Smooth muscle cell (in vitro differentiated cells): ENCODE results near the gene PLA2G3. TPM values are rescaled to one million over a fixed set of nuclear protein-coding genes. Genes with fewer than 3 reads are reported as not detected.

ENCODE experiments used
- DNase-seq: peaks from one replicate; lab custom pipeline; 2025; ENCODE audit not compliant: unreplicated experiment; lab: John Stamatoyannopoulos, UW
- H2AFZ ChIP-seq: fragments of 200-600 bp; sonication (generic); 2 replicates; pipeline ENCODE4 v1.6.0; 2016; ENCODE audit warnings: antibody characterized with exemption, low read depth, mild to moderate bottlenecking
- H3F3A ChIP-seq: fragments of 200-600 bp; sonication (generic); 2 replicates; pipeline ENCODE4 v1.6.0; 2017; ENCODE audit warnings: antibody characterized with exemption, low read depth
- H3K27ac ChIP-seq: fragments of 200-600 bp; sonication (generic); 2 replicates; pipeline ENCODE4 v1.5.1; 2016; ENCODE audit warnings: low read depth, mild to moderate bottlenecking
- H3K27me3 ChIP-seq: fragments of 200-600 bp; sonication (generic); 2 replicates; pipeline ENCODE4 v1.6.1; 2016; ENCODE audit warnings: low read depth, mild to moderate bottlenecking
- H3K36me3 ChIP-seq: fragments of 200-600 bp; sonication (generic); 2 replicates; pipeline ENCODE4 v1.5.1; 2016; ENCODE audit warnings: low read depth
- H3K4me1 ChIP-seq: fragments of 200-600 bp; sonication (generic); 2 replicates; pipeline ENCODE4 v1.5.1; 2016; ENCODE audit warnings: low read depth
- H3K4me2 ChIP-seq: fragments of 200-600 bp; sonication (generic); 2 replicates; pipeline ENCODE4 v1.6.0; 2016; ENCODE audit warnings: mild to moderate bottlenecking
- H3K4me3 ChIP-seq: fragments of 200-600 bp; sonication (generic); 2 replicates; pipeline ENCODE4 v1.5.1; 2016; ENCODE audit warnings: mild to moderate bottlenecking
- H3K79me2 ChIP-seq: fragments of 200-600 bp; sonication (generic); 2 replicates; pipeline ENCODE4 v1.6.0; 2016; ENCODE audit warnings: low read depth, mild to moderate bottlenecking
- H3K9ac ChIP-seq: fragments of 200-600 bp; sonication (generic); 2 replicates; pipeline ENCODE4 v1.6.0; 2016; ENCODE audit warnings: low read depth
- H3K9me3 ChIP-seq: fragments of 200-600 bp; sonication (generic); replicated peaks from 2 replicates; pipeline ENCODE4 v1.5.1; 2016; ENCODE audit warnings: low read depth
- H4K20me1 ChIP-seq: fragments of 200-600 bp; sonication (generic); 2 replicates; pipeline ENCODE4 v1.6.0; 2016; ENCODE audit warnings: low read depth
- CTCF ChIP-seq: fragments of 200-600 bp; sonication (generic); IDR thresholded peaks from 2 replicates; pipeline ENCODE4 v1.5.1; 2017; ENCODE audit warnings: borderline replicate concordance, mild to moderate bottlenecking, antibody characterized with exemption; ENCODE audit not compliant: insufficient read depth, poor library complexity, severe bottlenecking
- WGBS: methylation state at CpG from one replicate; pipeline ENCODE4 v1.1.7; 2016; ENCODE audit warnings: low lambda C conversion rate; 5-methylcytosine and 5-hydroxymethylcytosine counted together
- polyA plus RNA-seq: library from polyadenylated mRNA; unstranded; fragments of >200 nt; fragmentation: Nextera tagmentation; extraction: Ambion mirVana; gene quantifications from 2 replicates; pipeline ENCODE4 v1.2.1, GENCODE V29; 2016
- total RNA-seq: library from RNA; depleted of rRNA; stranded (reverse); fragments of >200 nt; gene quantifications from 2 replicates; pipeline ENCODE4 v1.2.3, GENCODE V29; 2014

The PLA2G3 gene
- total and polyA plus RNA-seq, 2 experiments from 2014 or later: 0.04 TPM; not detected in 1

GRCh38 chr22:31089160-31090100 lies 50.9 kb downstream of the PLA2G3 start:
- no peak for DNase-seq
- Histone ChIP-seq H3F3A (no peaks in the 10 kb centered on the region), H3K4me1 (peaks cover under 1% of the 10 kb centered on the region), H3K79me2 (peaks cover 7% of the 10 kb centered on the region), H3K4me2 (no peak overlapping the region), H3K4me3 (no peak overlapping the region), H4K20me1 (peaks cover 81% of the 10 kb centered on the region), H3K27me3 (no peaks in the 10 kb centered on the region), H3K9ac (no peak overlapping the region), H2AFZ (no peak overlapping the region), H3K27ac (no peak overlapping the region), H3K36me3 (peaks cover 5% of the 10 kb centered on the region), H3K9me3 (no peaks in the 10 kb centered on the region)
- TF ChIP-seq CTCF: peak; percentile 63
- WGBS: 82% methylated on average over 9 of the region's 9 CpGs

- no peak for DNase-seq
- peaks cover 5% of the 10 kb centered on the region for H3K36me3 ChIP-seq
- H3K4me2 ChIP-seq: no peak overlapping the region
- peaks cover 11% of the 10 kb centered on the region for H3K4me1 ChIP-seq
- H3K4me3 ChIP-seq: no peak overlapping the region
- peaks cover 80% of the 10 kb centered on the region for H4K20me1 ChIP-seq
- H2AFZ ChIP-seq: no peak overlapping the region
- WGBS: 97% methylated on average over 26 of the region's 26 CpGs
- TF ChIP-seq CTCF: no peak
- peaks cover 5% of the 10 kb centered on the region for H3F3A ChIP-seq
- H3K27ac ChIP-seq: no peak overlapping the region
- no peak overlapping the region for H3K9ac ChIP-seq
- H3K9me3 ChIP-seq: no peaks in the 10 kb centered on the region
- H3K27me3 ChIP-seq: no peaks in the 10 kb centered on the region
- H3K79me2 ChIP-seq: peaks cover 14% of the 10 kb centered on the region
These were observed 51.9 kb downstream of the PLA2G3 start for GRCh38 chr22:31088233-31088986.

- Histone ChIP-seq H3K27me3 (no peaks in the 10 kb centered on the region), H3K4me3 (no peak overlapping the region), H3K79me2 (peaks cover 20% of the 10 kb centered on the region), H2AFZ (no peak overlapping the region), H4K20me1 (peaks cover 83% of the 10 kb centered on the region), H3K36me3 (peaks cover 4% of the 10 kb centered on the region), H3K9ac (no peak overlapping the region), H3K27ac (no peak overlapping the region), H3K9me3 (no peaks in the 10 kb centered on the region), H3F3A (peaks cover 12% of the 10 kb centered on the region), H3K4me2 (no peak overlapping the region), H3K4me1 (peaks cover 16% of the 10 kb centered on the region)
- no peak for TF ChIP-seq CTCF
- DNase-seq: no peak
- WGBS: 98% methylated on average over 21 of the region's 21 CpGs
These were observed 52.5 kb downstream of the PLA2G3 start for GRCh38 chr22:31087744-31088215.
